Astrocyte of the spinal cord (primary cell): ENCODE data around the gene GARNL3.

Experiments used
- DNase-seq: peaks from one replicate; pipeline ENCODE4 v3.0.0; 2011; ENCODE audit warnings: low read depth, low spot score
- H3K4me3 ChIP-seq: 2 replicates; pipeline ENCODE4 v1.5.1; 2011; ENCODE audit warnings: low read depth, mild to moderate bottlenecking, low read length, moderate library complexity
- in situ Hi-C: cut with HindIII; loops from 2 replicates; pipeline ENCODE4 v1.10.0; 2017; ENCODE audit warnings: low sequenced_read_pairs
- TF ChIP-seq, protein P1 (sequence below): IDR thresholded peaks from 2 replicates; pipeline ENCODE4 v1.5.1; 2012; ENCODE audit warnings: low read depth, mild to moderate bottlenecking, low read length, inconsistent platforms

GARNL3 gene

DNA sequence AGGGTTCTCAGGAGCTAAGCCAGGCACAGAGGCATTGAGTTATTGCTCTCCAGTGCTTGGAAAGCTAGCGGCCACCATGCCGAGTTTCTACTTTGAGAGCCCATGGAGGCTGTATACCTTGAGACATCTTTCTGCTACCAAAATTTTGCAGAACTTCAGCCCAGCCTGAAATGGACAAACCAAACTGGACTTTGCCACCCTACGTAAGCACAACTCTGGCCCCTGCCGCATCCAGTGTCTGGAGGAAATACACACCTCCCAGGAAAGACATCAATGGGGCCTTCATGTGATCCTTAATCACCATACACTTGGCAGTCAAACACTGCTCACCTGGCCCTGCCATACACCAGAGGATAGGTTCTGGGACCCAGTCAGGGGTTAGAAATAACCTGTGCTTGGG, 27.8 kb downstream of the GARNL3 start:
- no peak overlapping the region for H3K4me3 ChIP-seq
- DNase-seq = no peak

DNA sequence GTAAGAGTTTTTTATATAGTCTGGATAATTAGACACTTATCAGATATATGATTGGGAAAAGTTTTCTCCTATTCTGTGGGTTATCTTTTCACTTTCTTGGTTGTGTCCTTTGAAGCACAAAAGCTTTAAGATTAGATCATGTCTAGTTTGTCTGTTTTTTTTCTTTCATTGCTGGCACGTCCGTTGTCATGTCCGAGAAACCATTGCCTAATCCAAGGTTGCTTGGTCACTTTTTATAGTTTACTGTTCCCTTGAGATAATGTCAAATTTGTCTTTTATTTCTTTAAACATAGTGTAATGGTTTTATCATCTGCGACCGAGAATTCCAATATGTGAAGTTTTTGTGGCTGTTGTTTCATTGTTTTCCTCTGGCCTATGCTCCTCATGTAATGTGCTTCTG, 28.8 kb downstream of the GARNL3 start:
- no peak for DNase-seq
- in situ Hi-C loops = no loop called here
- H3K4me3 ChIP-seq = no peak overlapping the region
- TF ChIP-seq, protein P1, sequence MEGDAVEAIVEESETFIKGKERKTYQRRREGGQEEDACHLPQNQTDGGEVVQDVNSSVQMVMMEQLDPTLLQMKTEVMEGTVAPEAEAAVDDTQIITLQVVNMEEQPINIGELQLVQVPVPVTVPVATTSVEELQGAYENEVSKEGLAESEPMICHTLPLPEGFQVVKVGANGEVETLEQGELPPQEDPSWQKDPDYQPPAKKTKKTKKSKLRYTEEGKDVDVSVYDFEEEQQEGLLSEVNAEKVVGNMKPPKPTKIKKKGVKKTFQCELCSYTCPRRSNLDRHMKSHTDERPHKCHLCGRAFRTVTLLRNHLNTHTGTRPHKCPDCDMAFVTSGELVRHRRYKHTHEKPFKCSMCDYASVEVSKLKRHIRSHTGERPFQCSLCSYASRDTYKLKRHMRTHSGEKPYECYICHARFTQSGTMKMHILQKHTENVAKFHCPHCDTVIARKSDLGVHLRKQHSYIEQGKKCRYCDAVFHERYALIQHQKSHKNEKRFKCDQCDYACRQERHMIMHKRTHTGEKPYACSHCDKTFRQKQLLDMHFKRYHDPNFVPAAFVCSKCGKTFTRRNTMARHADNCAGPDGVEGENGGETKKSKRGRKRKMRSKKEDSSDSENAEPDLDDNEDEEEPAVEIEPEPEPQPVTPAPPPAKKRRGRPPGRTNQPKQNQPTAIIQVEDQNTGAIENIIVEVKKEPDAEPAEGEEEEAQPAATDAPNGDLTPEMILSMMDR = no peak

More for the DNA sequence above, 27.8 kb downstream of the GARNL3 start:
- in situ Hi-C loops = no loop called here
- TF ChIP-seq, protein P1 = no peak

DNA sequence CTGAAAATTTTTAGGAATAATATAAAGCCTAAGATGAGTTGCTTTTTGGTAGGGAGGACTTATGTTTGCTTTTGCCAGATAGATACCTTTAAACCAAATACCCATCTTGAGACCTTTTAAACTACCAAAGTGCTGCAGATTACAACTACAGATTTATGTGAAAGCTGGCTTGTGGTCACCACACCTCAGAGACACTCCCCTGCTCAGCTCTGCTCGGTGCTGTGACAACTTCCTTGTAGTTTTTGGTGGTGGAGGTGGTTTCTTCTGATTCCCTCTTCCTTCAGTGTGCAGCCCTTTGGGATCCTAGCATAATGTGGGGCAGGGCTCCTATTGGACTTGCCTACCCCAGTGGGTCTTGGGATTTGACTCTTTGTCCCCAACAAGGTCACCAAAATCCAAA, 29.2 kb downstream of the GARNL3 start:
- in situ Hi-C loops = no loop called here
- H3K4me3 ChIP-seq = no peak overlapping the region
- TF ChIP-seq, protein P1 = no peak
- no peak for DNase-seq

DNA sequence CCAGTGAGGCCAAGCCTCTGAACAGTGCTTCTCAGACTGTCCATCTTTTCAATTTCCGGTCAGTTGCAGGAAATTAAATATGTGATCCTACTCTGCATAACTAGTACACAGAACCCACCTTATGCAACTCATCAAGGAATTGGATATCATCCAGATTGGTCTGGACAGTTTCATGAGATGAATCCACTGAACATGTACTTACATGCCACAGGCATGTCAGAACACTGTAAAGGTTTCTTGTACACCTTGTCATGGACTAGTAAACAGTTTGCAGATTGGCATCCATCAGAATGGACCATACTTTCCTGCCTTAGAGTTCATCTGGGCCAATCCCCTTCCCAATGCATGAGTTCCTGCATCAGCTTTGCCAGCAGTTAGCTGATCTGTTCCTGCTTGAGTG, 30.4 kb downstream of the GARNL3 start:
- no peak for DNase-seq
- in situ Hi-C loops = no loop called here
- TF ChIP-seq, protein P1 = no peak
- H3K4me3 ChIP-seq = no peak overlapping the region

DNA sequence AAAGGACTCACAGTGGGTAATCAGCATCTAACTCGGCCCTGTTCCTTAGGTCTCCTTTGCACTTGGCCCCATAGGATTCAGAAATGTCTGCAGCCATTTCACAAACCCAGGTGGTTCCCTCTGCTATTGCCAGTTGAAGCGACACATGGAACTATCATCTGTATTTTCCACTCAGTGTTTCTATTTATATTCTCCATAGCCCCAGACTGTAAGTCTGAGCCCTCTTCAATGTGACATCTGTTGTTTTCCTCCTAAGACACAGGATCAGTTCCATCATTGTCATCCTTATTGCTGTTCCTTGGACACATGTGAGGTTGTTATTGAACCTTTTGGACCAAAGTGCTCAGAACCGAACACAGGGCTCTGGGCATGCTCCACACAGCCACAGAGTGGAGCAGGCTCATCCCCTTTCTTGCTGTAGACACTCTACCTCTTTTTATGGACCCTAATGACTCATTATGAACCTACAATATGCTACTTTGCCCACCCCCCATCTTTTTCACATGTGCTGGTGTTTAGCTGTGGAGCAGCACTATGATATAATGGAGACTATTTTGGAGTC, 36.4 kb downstream of the GARNL3 start:
- no peak for DNase-seq
- no peak overlapping the region for H3K4me3 ChIP-seq
- TF ChIP-seq, protein P1 = no peak
- in situ Hi-C loops = no loop called here

DNA sequence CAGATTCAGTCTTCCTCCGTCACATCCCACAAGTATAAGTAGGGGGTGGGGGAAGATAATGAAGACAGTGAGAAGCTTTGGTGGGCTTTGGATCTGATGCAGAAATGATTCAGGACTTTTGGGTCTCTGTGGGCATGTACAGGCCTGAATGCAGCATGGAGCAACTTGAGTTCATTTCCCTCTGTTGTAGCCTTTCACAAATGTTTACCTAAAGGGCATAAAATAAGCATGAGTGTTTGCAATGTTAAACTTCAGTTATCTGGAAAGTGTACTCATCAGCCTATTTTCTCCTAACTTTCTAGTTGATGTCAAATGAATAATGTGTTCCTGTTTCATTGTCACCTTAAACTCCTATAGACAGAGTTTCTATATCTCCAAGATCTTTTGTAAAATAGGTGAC, 39.3 kb downstream of the GARNL3 start:
- no peak overlapping the region for H3K4me3 ChIP-seq
- no peak for DNase-seq
- TF ChIP-seq, protein P1 = no peak
- in situ Hi-C loops = no loop called here
